ENCODE measurements around the gene SERPINB3.
"Not testable (repeated sequence)": the region's sequence is repeated elsewhere in the genome, so short reads cannot be mapped to it uniquely, and the experiment has no call there.

The SERPINB3 gene

DNA sequence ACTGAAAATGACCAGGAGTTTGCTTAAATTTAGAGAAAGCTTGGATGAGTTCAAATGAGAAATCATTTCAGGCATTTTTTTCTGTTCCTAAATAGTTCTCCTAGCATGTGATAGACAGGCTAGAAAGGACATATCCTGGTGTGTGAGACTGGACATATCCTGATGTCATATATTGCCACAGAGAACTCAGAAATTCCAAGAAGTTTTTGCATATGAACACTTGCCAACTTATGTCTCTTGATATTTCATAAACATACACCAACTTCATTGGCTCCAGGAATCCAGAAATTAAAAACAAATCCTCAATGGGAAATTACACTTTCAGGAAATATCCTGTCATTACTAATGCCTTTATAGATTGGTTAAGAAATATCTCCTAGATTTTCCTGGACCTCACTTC lies 14.8 kb downstream of the SERPINB3 start:
- no peak for DNase-seq (ENCODE audit: low spot score)

DNA sequence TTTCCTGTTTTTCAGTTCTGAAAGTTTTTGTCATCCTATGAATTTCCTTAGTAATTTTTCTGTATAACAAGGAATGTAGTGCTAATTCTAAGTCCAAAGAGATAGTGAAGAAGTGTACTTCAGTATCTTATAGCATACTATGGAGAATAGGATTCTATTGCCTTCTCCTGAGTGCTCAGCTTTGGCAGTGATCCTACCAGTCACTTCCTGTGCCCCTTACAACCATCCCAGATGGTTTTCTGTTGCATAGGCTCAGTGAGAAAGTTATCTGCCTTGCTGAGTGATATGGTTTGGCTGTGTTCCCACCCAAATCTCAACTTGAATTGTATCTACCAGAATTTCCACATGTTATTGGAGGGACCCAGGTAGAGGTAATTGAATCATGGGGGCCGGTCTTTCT lies 17.0 kb downstream of the SERPINB3 start:
- DNase-seq (ENCODE audit: low spot score), result not testable (repeated sequence)

DNA sequence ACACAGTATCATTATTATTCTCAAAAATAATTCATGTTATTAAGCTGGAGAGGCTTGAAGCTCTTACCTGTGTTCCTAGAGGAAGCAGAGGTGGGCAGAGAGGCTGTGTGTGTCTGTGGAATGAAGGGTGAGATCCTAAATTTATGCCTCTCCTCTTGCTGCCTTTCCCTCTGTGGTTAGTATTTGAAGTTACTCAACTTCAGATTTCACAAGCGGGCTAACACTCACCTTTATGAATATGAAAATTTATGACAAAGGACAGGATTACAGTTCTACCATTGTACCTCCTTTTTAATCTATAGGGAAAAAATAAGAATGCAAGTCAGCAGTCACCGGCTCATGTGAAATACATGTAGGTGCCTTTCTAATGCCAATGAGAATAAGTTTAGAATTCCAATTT lies 17.6 kb downstream of the SERPINB3 start, which contains the start of gene SERPINB4:
Gene SERPINB4, minus strand, starts transcription at position 115 of the 400 bp plus-strand sequence. CDS start 679 bp downstream, outside the sequence.
- DNase-seq (ENCODE audit: low spot score), result not testable (repeated sequence)

GRCh38 chr18:63642668-63643356 lies 18.9 kb downstream of the SERPINB3 start:
- DNase-seq (ENCODE audit: low spot score), result not testable (repeated sequence)

DNA sequence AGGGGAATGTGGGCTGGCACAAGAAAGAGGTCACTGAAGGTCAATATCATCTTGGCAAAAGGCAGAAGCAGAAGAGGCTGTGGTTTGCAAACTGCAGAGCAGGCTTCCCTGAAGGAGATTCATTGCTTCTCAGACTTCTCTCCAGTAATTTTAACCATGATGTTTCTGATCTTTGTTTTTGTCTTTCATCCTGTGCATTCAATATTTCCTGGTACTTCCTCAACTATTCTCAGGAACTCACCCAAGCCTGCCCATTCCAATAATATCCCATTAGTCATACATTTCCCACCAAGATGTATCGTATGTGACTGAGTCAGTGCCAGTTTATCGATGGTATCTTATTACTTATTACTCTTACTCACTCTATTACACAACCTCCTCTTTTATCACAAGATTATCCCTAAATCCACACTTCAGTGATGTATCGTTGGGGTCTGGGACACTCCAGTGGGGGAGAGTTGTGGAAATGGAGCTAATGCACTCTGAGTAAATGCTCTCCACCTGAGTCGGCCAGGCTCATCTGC lies 20.5 kb downstream of the SERPINB3 start:
- not testable (repeated sequence) for DNase-seq (ENCODE audit: low spot score)

DNA sequence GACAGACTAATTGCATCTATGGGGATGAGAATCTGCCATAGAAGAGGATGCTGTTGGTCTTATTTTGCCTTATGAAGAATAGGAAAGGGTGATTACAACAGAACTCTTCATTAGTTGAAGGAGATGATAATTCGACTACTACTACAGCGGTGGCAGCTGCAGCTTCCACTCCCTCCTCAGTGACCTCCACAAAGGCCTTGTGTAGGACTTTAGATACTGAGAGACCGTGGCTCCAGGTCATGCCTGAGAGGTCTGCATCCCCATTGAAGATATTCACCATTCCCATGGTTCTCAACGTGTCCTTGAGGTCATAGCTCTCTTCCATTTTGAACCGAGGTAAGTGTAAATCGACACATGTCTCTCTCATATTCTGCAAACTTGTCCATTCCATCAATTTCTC lies 24.0 kb downstream of the SERPINB3 start:
- DNase-seq (ENCODE audit: low spot score), result no peak

GRCh38 chr18:63627819-63628218 lies 33.9 kb downstream of the SERPINB3 start:
- DNase-seq (ENCODE audit: low spot score), result no peak

- no peak for DNase-seq (ENCODE audit: low spot score)
These were observed 35.3 kb downstream of the SERPINB3 start for GRCh38 chr18:63626431-63626830.

DNA sequence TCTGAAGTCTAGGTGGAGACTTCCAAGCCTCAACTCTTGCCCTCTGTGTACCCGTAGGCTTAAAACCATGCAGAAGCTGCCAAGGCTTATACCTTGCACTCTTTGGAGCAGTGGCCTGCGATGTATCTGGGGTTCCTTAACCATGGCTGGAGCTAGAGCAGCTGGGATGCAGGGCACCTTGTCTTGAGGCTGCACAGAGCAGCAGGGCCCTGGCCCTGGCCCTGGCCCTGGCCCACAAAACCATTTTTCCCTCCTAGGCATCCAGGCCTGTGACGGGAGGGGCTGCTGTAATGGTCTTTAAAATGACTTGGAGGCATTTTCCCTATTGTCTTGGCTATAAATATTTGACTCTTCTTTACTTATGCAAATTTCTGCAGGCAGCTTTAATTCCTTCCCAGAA lies 36.8 kb downstream of the SERPINB3 start:
- no peak for DNase-seq (ENCODE audit: low spot score)

- no peak for DNase-seq (ENCODE audit: low spot score)
These were observed 42.0 kb downstream of the SERPINB3 start for GRCh38 chr18:63619661-63620060.

- no peak for DNase-seq (ENCODE audit: low spot score)
These were observed 43.8 kb downstream of the SERPINB3 start for GRCh38 chr18:63617915-63618234.

DNA sequence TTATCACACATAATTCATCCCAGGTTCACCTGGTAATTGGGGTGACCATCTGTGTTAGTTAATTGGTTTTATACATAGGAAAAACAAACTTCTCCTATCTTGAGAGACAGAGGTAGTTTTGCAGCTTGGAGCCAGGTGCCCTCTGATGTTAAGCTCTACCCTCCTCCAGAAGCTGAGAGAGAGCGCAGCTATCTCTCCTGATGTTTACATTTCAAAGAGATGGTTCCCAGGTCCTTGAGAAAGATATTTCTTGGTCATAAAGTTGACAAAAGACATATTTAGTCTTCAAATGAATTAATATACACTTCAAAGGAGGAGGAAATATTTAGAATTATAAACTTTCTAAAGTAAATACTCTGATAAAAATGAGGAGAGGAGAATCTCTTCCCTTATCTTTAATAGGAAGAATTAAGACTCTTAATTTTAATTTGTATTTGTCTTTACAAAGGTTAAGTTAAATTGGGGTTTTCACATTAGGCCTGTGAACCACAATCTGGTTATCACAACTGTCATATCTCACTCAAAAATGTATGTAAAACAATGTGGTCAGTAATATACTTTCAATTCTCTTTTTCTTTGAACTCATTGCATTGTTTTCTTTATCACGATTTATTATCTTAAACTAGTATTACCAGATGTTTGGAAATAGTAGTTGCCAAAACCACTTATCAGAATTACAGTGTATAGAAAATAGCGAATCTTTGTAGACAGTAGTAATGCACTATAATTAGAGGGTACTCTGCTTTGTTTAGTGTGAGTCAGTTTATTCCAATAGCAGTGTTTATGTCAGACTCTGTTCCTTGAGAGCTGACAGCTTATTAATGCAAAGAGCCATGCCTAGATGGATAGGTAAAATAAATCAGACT lies 44.4 kb downstream of the SERPINB3 start:
- no peak for DNase-seq (ENCODE audit: low spot score)

DNA sequence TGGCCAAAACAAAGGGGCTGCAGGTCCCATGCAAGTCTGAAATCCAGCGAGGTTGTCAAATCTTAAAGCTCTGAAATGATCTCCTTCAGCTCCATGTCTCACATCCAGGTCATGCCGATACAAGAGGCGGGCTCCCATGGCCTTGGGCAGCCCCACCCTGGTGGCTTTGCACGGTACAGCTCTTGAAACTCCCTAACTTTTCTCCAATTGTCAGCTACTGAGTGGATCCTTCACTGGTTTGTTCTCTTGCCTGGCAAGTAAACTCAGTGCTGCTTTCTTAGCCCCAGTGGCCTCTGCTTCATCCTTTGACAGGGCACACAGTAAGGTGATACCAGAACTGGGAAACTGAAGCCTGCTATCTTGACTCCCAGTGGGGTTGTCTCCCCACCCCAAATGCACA lies 48.3 kb downstream of the SERPINB3 start:
- DNase-seq (ENCODE audit: low spot score), result no peak

DNA sequence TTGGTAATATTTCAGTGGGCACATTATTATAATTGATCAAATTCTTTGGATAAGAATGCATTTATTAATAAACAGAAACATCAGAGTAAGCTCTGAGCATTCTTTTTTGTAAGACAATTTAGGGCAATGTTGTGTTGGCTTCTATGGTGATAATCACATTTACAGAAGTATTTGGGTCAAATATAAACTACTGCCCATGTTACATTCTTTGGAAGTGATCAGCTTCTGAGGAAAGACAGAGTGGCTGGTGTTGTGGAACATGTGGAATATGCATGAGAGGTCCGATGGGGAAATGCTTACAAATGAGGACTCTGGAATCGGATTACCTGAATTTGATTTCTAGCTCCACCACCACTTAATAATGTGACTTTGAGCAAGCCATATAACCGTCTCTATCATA lies 55.2 kb downstream of the SERPINB3 start:
- DNase-seq (ENCODE audit: low spot score), result no peak
